Activated CD8-positive, alpha-beta memory T cell treated with anti-CD3 and anti-CD28 coated beads for 36 hours (primary cell): Measurements from ENCODE around the gene CLEC18A. TPM values are rescaled to one million over a fixed set of nuclear protein-coding genes. Genes with fewer than 3 reads are reported as not detected.

Experiments used
- CTCF ChIA-PET: fragments of 350-600 bp; sonication (Branson Sonifier 250); formaldehyde crosslinking; loops from one replicate; lab custom pipeline; 2021; ENCODE audit warnings: antibody characterized with exemption; lab: Charles Lee
- POLR2A ChIA-PET: fragments of 350-600 bp; sonication (Branson Sonifier 250); formaldehyde crosslinking; loops from one replicate; lab custom pipeline; 2021; ENCODE audit warnings: antibody characterized with exemption; lab: Charles Lee
- total RNA-seq, 2 experiments: library from RNA; stranded (reverse); gene quantifications; one replicate each; pipeline ENCODE4 v1.2.3, GENCODE V29; 2021

The CLEC18A gene
- total RNA-seq, 2 experiments from 2014 or later = 0.19 TPM; not detected in 1

GRCh38 chr16:69928856-69929400 is 22.2 kb upstream of the CLEC18A start:
- ChIA-PET POLR2A (no interaction called here), CTCF (interaction anchor here (1.7 to 1.9 kb wide), 2 partner anchors 10 to 44 kb away, joined by 5 to 9 read pairs; no protein-coding TSS in a partner anchor)

- ChIA-PET POLR2A (no interaction called here), CTCF (interaction anchor here (0.9 to 1.9 kb wide), 4 partner anchors 10 to 128 kb away, joined by 3 to 9 read pairs (median 4); no protein-coding TSS in a partner anchor)
Measured at GRCh38 chr16:69929480-69929879, 21.7 kb upstream of the CLEC18A start.

- CTCF ChIA-PET = interaction anchor here (0.6 to 1.9 kb wide), 14 partner anchors 11 to 356 kb away, joined by 3 to 9 read pairs (median 4); no protein-coding TSS in a partner anchor
- POLR2A ChIA-PET = no interaction called here
Measured at GRCh38 chr16:69930117-69930776, 20.9 kb upstream of the CLEC18A start.

GRCh38 chr16:69931631-69932030 is 19.5 kb upstream of the CLEC18A start:
- ChIA-PET POLR2A (no interaction called here), CTCF (no interaction called here)

- POLR2A ChIA-PET = no interaction called here
Measured at GRCh38 chr16:69932228-69932627, 18.9 kb upstream of the CLEC18A start.

GRCh38 chr16:69932691-69933392 is 18.3 kb upstream of the CLEC18A start:
- POLR2A ChIA-PET = no interaction called here
- CTCF ChIA-PET = no interaction called here

More at GRCh38 chr16:69932228-69932627, 18.9 kb upstream of the CLEC18A start:
- CTCF ChIA-PET = no interaction called here

- ChIA-PET CTCF (no interaction called here), POLR2A (no interaction called here)
Measured at GRCh38 chr16:69934044-69934443, 17.1 kb upstream of the CLEC18A start.

GRCh38 chr16:69934751-69935150 is 16.4 kb upstream of the CLEC18A start:
- CTCF ChIA-PET = no interaction called here
- POLR2A ChIA-PET = no interaction called here

GRCh38 chr16:69935278-69935711 is 15.8 kb upstream of the CLEC18A start:
- ChIA-PET POLR2A (no interaction called here), CTCF (no interaction called here)

- ChIA-PET CTCF (no interaction called here), POLR2A (no interaction called here)
Measured at GRCh38 chr16:69935740-69936139, 15.4 kb upstream of the CLEC18A start.

GRCh38 chr16:69936252-69936651 is 14.9 kb upstream of the CLEC18A start:
- CTCF ChIA-PET = no interaction called here
- POLR2A ChIA-PET = no interaction called here

GRCh38 chr16:69936751-69937211 is 14.4 kb upstream of the CLEC18A start:
- POLR2A ChIA-PET = no interaction called here
- CTCF ChIA-PET = no interaction called here

GRCh38 chr16:69937465-69937951 is 13.6 kb upstream of the CLEC18A start:
- ChIA-PET POLR2A (no interaction called here), CTCF (no interaction called here)

- ChIA-PET CTCF (no interaction called here), POLR2A (no interaction called here)
Measured at GRCh38 chr16:69938981-69939820, 11.9 kb upstream of the CLEC18A start.

- ChIA-PET POLR2A (no interaction called here), CTCF (no interaction called here)
Measured at GRCh38 chr16:69939821-69940585, 11.1 kb upstream of the CLEC18A start.

- CTCF ChIA-PET = no interaction called here
- POLR2A ChIA-PET = no interaction called here
Measured at GRCh38 chr16:69940676-69941075, 10.5 kb upstream of the CLEC18A start.

GRCh38 chr16:69941251-69942098 is 9.7 kb upstream of the CLEC18A start:
- POLR2A ChIA-PET = no interaction called here
- CTCF ChIA-PET = interaction anchor here (1.1 kb wide), 1 partner anchor 11 kb away, joined by 3 read pairs; no protein-coding TSS in a partner anchor

- CTCF ChIA-PET = interaction anchor here (1.1 kb wide), 1 partner anchor 12 kb away, joined by 3 read pairs; no protein-coding TSS in a partner anchor
- POLR2A ChIA-PET = no interaction called here
Measured at GRCh38 chr16:69942099-69942491, 9.0 kb upstream of the CLEC18A start.
